Kidney epithelial cell (primary cell): ENCODE measurements around the gene ABAT. TPM values are rescaled to one million over a fixed set of nuclear protein-coding genes. Genes with fewer than 3 reads are reported as not detected.

Experiments used
- DNase-seq: peaks from one replicate; pipeline ENCODE4 v3.0.0-alpha.2; 2010; ENCODE audit warnings: low read depth
- H3K27me3 ChIP-seq: 2 replicates; pipeline ENCODE4 v1.6.0; 2011; ENCODE audit warnings: low read length; ENCODE audit not compliant: control insufficient read depth, insufficient read depth
- H3K36me3 ChIP-seq: 2 replicates; pipeline ENCODE4 v1.5.1; 2011; ENCODE audit warnings: low read length; ENCODE audit not compliant: control insufficient read depth, insufficient read depth
- H3K4me3 ChIP-seq: 2 replicates; pipeline ENCODE4 v1.5.1; 2011; ENCODE audit warnings: low read depth, mild to moderate bottlenecking, control low read depth, low read length
- CTCF ChIP-seq: IDR thresholded peaks from 2 replicates; pipeline ENCODE4 v1.5.1; 2011; ENCODE audit warnings: mild to moderate bottlenecking, moderate library complexity, low read length, control low read depth, inconsistent platforms; ENCODE audit not compliant: insufficient read depth, poor library complexity, severe bottlenecking
- total RNA-seq: library from RNA; depleted of rRNA; stranded (reverse); fragments of >200 nt; gene quantifications from 2 replicates; pipeline ENCODE4 v1.2.3, GENCODE V29; 2015

ABAT gene
- total RNA-seq, 1 donor from 2014 or later: 7.5 TPM

- peaks cover 5% of the 10 kb centered on the region for H3K27me3 ChIP-seq
- DNase-seq: no peak
- TF ChIP-seq CTCF: no peak
These were observed 52.9 kb downstream of the ABAT start for GRCh38 chr16:8727131-8727806.

GRCh38 chr16:8727857-8728618 is 53.6 kb downstream of the ABAT start:
- peaks cover 5% of the 10 kb centered on the region for H3K27me3 ChIP-seq
- no peak for TF ChIP-seq CTCF
- no peak for DNase-seq
- H3K36me3 ChIP-seq: no peaks in the 10 kb centered on the region
- no peak overlapping the region for H3K4me3 ChIP-seq

More at GRCh38 chr16:8727131-8727806, 52.9 kb downstream of the ABAT start:
- H3K36me3 ChIP-seq: no peaks in the 10 kb centered on the region
- no peak overlapping the region for H3K4me3 ChIP-seq

GRCh38 chr16:8729779-8730334 is 55.4 kb downstream of the ABAT start:
- TF ChIP-seq CTCF: no peak
- Histone ChIP-seq H3K4me3 (no peak overlapping the region), H3K36me3 (no peaks in the 10 kb centered on the region), H3K27me3 (peaks cover 5% of the 10 kb centered on the region)
- DNase-seq: no peak

GRCh38 chr16:8730335-8730915 is 56.0 kb downstream of the ABAT start:
- TF ChIP-seq CTCF: no peak
- peaks cover 5% of the 10 kb centered on the region for H3K27me3 ChIP-seq
- DNase-seq: no peak
- H3K4me3 ChIP-seq: no peak overlapping the region
- H3K36me3 ChIP-seq: no peaks in the 10 kb centered on the region

GRCh38 chr16:8733849-8734540 is 59.6 kb downstream of the ABAT start:
- no peaks in the 10 kb centered on the region for H3K27me3 ChIP-seq
- no peak overlapping the region for H3K4me3 ChIP-seq
- DNase-seq: no peak
- TF ChIP-seq CTCF: no peak
- H3K36me3 ChIP-seq: no peaks in the 10 kb centered on the region
